GM19328 (cell line): ENCODE results near the gene ARAF.

Source experiments
- ATAC-seq: cut with Tn5 transposase; IDR thresholded peaks from one replicate; pipeline ENCODE4 v1.9.1; 2021; ENCODE audit warnings: mild to moderate bottlenecking, moderate library complexity; ENCODE audit not compliant: unreplicated experiment

Gene ARAF

DNA sequence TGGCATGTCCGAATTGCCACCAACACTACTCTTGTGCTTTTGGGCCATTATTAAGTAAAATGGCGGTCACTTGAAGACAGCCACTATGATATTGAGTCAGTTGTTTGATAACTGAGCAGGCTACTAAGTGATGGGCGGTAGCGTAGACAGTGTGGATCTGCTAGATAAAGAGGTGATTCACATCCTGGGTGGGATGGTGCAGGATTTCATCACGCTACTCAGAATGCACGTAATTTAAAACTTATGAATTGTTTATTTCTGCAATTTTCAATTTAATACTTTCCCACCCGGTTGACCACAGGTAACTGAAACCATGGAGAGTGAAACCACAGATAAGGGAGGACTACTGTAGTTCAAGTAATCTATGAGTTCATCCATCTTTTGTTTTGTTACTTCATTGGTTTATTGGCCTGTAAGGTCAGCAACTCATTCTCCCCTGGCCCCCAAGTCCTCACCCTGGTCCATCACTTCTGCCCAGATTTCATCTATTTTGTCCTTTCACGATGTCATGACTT is 2.9 kb downstream of the ARAF start:
- ATAC-seq: no peak

DNA sequence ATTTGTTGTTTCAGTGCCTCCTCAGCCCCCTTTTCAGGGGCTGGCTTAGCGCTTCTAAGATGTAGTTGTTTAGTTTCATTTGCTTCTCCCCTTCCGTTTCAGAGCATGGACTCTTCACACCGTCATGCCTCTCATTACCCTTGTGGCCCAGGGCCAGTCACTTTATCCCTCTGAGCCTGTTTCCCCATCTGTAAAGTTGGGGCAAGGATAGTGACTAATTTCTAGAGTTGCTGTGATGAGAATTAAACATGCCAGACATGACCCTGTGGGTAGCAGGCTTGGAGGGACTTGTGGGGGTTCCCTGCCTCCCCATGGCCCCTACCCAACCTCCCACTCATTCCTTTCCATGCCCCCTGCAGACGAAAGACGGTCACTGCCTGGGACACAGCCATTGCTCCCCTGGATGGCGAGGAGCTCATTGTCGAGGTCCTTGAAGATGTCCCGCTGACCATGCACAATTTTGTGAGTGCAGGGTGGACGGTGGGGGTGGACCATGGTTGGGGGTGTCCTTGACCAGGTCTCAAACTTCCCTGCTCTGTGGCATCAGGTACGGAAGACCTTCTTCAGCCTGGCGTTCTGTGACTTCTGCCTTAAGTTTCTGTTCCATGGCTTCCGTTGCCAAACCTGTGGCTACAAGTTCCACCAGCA is 3.6 kb downstream of the ARAF start:
- no peak for ATAC-seq

DNA sequence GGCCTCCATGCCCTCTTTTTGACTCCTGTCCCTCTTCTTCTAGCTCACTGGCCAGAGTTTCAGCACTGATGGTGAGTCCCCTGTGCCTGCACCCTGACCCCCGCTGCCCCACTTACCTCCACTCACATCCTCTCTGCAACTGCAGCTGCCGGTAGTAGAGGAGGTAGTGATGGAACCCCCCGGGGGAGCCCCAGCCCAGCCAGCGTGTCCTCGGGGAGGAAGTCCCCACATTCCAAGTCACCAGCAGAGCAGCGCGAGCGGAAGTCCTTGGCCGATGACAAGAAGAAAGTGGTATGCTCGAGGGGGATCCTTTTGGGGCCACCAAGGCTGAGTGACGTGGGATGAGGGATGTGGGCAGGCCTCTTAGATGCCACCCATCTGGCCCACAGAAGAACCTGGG is 5.8 kb downstream of the ARAF start:
- ATAC-seq: no peak

DNA sequence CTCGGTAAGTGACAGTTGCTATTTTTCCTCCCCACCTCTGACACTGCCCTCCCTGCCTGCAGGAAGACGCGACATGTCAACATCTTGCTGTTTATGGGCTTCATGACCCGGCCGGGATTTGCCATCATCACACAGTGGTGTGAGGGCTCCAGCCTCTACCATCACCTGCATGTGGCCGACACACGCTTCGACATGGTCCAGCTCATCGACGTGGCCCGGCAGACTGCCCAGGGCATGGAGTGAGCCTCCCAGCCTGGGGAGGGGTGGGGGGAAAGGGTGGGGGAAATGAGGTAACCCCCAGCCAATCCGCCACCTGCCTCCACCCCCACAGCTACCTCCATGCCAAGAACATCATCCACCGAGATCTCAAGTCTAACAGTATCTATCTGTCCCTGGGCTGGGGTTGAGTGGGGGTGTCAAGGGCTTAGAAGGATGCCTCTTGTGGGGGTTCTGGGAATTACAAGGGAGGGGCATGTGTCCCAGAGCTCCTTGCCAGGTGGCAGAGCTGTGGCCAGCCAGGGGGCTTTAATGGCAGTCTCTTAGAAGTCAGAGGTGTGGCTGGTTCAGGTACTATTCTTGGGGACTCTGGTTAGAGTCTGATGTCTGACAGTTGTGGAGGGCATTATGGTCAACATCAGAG is 7.8 kb downstream of the ARAF start:
- no peak for ATAC-seq

DNA sequence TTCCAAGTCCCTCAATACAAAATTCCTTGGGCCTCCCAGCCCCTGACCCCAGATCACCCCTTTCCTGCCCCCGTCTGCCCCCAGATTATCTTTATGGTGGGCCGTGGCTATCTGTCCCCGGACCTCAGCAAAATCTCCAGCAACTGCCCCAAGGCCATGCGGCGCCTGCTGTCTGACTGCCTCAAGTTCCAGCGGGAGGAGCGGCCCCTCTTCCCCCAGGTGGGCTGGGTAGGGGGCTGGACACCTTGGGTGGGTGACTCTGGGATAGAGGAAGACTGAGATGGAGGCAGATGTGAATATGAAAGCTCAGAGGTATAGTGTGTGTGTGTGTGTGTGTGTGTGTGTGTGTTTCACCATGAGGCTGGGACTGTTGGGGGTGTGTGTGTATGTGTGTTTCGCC is 9.8 kb downstream of the ARAF start:
- no peak for ATAC-seq

DNA sequence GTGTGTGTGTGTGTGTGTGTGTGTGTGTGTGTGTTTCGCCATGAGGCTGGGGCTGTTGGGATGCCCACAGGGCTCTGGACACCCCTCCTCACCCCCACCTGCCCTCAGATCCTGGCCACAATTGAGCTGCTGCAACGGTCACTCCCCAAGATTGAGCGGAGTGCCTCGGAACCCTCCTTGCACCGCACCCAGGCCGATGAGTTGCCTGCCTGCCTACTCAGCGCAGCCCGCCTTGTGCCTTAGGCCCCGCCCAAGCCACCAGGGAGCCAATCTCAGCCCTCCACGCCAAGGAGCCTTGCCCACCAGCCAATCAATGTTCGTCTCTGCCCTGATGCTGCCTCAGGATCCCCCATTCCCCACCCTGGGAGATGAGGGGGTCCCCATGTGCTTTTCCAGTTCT is 10.2 kb downstream of the ARAF start:
- ATAC-seq: no peak

DNA sequence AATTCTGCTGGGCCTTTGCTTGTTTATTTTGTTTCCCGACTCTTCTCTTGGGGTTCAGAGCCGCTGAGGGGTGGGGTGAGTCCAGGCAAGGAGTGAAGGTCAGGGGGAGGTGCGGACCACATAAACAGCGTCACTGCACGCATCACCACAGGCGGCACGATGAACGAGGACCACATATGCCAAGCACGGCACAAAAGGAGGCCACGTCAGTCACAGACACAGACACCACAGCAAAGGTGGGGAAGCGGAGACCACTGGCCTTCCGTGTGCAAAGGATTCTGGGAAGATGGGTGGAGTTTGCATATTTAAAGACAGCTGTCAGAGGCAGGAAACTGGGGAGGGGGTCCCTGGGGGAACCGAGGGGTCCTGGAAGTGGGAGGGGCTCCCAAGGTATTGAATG is 10.9 kb downstream of the ARAF start:
- ATAC-seq: no peak

DNA sequence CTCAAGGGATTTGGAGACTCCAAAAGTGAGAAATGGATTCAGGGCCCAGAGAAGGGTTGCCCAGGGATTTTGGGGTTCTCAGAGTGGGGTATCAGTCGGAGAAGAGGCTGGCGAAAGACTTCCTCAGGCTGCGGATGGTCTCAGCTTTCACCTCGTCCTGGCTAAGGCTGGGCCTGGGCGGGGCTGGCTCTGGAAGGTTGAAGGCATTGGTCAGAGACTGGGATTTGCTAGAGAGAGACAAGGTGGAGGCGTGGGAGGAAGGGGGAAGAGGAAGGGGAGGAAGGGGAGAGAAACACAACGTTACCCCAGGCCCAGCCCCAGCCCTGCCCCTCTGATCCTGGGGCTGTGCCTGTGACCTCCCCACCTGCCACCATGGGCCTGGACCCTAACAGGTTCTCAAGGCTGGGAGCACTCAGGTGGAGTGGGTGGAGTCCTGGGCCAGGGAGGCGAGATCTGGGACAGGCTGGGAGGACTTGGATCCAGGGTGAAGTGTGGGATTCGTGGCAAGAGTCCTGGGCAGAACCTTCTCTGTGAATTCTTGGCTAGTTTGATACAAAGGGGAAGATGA is 11.9 kb downstream of the ARAF start:
- no peak for ATAC-seq

DNA sequence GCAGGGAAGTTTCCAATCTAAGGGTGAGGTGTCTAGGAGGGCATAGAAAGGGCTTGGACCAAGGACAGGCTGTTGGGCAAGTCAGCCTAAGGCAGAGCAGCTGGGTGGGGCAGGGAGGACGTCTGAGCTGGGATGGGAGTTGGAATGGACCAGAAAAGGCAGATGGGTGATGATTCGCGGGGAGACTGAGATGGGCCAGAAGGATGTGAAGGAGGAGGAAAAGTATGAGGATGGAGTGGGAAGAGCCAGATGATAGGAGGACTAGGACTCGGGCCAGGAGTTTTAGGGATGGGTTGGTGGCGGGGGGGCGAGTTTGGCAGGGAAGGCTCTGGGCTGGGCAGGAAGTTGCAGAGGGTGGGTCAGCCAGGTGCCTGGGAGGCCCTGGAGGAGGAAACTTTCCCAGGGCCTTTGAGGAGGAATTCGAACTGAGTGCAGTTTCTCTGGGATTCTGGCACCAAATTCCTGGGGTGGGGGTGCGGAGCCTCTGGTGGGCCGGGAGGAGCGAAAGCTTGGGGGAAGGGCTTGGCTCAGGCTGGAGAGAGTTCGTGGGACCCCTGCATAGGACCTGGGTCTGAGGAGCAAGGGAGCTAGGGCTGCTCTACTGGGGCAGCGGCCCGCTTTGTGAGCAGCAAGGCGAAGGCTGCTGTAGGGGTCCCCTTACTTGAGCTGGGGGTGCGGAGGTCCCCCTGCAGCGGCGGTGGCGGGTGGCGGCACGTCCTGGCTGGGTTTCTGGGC is 12.5 kb downstream of the ARAF start:
- ATAC-seq: no peak

DNA sequence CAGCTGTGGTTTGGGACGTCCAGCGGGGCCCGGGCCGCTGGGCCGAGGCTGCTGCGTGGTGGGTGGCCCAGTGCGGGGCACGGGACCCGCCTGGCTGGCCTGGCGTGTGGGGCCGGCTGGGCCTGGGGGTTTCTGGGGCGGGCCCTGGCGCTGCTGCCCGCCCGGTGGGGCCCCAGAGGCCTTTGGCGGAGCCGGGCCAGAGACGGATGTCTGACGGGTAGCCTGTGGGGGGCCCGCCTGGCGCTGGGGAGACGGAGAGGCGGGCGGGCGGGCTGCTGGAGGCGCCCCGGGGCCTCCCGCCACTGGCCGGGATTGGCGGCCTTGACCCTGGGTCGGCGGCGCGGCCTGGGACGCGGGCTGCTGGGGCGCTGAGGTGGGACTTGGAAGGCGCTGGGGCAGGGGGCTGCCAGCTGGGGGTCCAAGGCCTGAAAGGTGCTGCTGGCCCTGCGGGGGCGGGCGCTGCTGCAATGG is 13.1 kb downstream of the ARAF start:
- no peak for ATAC-seq

DNA sequence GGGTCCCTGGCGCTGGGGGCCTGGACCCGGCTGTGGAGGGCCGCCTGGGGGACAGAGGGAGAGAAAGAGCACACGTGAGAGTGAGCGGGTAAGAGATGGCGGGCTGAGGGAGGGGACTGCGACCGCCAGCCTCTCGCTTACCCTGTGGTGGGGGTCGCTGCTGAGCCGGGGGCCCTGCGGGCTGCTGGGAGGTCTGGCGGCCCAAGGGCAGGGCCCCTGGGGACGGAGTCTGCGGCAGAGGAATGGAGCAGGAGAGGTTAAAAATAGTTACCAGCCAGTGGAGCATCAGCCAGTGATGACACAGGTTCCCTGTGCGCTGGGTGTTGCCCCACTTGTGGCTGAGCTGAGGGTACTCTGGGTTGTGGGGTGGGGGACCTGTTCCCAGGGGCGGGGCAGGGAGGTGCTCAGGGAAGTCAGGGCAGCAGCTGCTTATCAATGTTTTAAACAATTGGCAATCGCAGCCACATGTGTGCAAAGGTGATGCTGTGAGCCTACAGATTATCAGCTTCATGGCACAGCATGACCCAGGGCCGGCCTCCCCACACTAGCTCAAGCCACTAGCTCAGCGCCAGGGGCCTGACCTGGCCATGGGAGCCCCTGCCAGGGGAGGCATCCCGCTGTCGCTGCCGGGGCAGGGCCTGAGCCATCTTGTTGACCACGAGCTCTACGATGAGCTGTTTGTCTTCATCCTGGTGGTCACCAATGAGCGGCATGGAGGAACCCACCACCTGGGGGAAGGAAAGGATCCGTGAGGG is 13.7 kb downstream of the ARAF start:
- ATAC-seq: no peak

DNA sequence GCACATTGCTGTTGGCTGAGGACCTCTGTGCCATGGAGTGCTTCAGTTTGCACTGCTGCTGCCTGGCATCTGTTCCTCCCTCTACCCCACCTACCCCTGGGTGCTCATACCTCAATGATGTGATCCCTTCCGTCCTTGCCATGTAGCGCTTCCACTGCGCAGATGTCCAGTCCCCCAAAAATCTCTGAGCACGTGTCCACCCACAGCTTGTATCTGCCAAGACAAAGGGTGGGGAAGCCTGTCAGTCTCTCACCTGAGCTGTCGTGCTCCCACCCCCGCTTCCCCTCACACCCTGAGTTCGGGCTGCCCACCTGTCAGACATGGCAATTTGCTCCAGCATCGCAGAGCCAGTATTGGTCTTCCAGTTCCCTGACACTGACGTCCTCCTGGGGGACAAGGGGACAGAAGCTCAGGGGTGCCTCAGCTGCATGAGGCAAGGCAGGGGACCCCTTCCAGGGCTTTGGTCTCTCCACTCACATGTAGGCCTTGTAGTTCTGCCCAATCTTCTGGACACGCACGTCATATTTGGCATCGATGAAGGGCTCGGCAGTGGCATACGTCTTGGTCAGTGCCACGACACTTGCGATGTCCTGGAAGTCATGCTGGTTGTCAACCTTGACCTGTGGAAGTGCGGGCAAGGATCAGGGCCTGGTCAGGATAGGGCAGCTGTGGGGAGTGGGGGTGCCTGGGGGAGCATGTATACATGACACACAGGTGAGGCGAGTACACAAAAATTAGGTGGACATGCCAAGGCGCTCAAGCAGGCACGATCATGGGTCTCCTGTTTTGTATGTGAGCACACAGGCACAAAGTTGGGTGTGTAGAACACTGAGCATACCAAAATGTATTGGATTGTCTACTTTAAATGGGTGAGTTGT is 15.3 kb downstream of the ARAF start:
- no peak for ATAC-seq

DNA sequence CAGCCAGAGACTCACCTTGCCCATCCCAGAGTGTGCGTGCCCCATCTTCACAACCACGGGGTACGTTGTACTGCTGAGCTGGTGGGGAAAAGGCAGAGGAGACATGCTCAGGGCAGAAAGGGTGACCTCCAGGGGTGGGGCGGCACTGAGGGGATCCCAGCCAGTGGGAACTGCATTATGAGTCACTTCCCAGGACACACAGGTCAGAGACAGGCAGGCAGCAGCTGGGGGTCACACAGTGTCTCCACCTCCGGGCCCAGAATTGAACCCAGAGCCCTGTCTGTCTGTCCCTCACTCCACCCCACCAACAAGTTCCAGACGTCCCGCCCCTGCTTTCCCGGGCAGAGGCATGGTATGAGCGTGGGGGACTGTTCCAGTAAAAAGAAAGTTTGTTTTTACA is 16.4 kb downstream of the ARAF start:
- no peak for ATAC-seq

DNA sequence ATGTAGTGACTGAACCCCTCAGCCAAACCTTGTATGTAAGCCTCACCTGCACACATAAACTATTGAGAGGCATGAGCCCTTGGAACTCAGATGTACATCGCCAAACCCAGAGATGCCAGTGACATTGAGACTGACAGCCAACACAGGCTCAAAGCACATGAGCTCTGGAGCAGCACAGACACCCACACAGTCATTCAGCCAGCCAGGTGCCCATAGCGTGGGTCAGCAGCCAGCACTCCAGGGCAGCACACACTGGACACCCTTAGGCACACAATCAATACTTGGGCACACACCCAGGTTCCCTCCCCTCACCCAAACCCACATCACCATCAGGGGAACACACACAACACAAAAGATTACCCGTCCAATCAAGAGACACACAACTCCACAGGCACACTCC is 16.9 kb downstream of the ARAF start:
- no peak for ATAC-seq

DNA sequence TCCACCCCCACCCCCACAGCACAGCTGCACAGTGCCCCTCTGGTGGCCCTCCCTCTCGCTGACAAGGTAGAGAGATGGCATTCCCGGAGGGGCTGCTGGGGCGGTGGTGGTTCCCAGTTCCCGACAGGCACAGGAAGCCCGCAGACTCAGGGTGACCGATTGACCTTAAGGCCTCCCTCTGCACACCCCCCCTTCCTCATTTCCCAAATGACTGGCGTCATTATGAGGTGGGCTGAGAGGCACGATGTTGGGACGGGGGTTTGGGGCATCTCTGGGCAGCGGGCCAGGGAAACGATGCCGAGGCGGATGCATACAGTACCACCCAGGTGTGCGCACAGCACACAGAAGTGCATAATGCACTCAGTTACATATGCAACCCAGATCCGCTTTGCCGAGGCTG is 17.7 kb downstream of the ARAF start:
- no peak for ATAC-seq

DNA sequence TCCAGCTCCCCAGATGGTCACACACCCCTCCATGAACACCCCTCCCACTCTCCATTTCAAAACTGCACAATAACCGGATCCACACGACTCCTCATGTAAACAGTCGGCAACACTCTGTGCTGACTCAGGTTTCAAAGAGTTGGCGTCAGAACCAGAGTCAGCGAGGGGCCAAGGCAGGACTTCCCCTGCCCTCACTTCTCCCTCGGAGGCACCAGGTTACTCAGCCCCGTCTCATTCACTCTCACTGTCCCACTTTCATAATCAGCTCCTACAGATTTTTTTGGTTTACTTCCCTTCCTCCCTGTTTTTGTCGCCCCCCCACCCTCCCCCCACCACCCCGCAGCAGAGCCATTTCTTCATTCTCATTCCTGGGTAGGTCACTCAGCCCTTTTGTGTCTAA is 18.5 kb downstream of the ARAF start:
- no peak for ATAC-seq

DNA sequence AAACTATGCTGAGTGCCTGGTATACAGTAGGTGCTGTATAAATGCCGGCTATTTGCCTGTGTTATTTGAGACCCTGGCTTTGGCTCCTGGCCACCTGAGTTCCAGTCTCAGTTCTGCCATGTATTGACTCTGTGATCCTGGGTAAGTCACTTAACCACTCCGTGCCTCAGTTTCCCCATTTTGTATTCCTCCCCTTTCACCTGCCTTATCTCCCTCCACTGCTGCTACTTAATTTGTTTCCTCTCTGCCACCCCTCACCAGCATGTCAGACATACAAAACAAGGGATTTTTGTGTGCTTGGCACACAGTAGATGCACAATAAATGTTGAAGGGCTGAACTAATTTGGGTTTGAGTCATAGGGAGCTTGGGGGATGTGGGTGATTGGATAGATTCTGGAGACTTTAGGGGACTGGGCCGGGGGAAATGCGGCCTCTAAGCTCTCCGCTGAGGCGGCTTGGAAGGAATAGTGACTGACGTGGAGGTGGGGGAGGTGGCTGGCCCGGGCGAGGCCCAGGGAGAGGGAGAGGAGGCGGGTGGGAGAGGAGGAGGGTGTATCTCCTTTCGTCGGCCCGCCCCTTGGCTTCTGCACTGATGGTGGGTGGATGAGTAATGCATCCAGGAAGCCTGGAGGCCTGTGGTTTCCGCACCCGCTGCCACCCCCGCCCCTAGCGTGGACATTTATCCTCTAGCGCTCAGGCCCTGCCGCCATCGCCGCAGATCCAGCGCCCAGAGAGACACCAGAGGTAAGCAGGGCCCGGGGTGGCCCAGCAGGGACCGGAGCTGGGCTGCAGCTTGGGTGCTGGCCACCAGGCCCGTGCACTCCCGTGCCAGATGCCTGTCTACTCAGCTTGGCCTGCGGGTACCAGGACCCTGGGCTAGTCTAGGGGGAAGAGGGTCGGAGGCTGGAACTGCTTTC is 21.0 kb downstream of the ARAF start, which contains the start of gene TIMP1:
Gene TIMP1, plus strand, starts transcription at position 706 of the 917 bp plus-strand sequence. CDS start 980 bp downstream, outside the sequence.
- peak; percentile 74 for ATAC-seq

DNA sequence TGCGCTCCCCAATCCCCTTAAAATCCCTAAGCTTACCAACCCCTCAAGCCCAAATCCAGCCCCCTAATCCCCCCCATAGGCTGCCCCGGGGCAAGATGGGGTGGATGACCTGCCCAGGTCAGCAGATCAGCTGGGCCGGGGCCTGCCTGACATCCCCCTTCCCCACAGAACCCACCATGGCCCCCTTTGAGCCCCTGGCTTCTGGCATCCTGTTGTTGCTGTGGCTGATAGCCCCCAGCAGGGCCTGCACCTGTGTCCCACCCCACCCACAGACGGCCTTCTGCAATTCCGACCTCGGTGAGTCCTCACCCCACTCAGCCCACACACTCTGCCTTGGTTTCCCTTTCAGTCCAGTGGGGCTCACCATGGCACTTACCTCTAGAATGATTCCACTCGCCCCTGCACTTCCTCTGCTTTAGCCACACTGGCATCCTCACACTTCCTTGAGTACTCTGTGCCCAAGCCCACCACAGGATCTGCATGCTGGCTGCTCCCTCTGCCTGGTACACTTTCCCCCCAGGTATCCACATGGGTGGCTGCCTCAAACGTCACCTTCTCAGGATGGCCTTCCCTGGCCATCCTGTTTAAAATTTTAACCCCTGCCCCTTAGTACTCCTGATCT is 22.3 kb downstream of the ARAF start:
- ATAC-seq: no peak
